NCI-H345 (cell line): Measurements from ENCODE around the gene GAB2.
"Not testable (repeated sequence)": the region's sequence is repeated elsewhere in the genome, so short reads cannot be mapped to it uniquely, and the experiment has no call there.

Source experiments
- DNase-seq: peaks from one replicate; lab custom pipeline; 2025; lab: John Stamatoyannopoulos, UW

GAB2 gene

GRCh38 chr11:78187366-78188285 is 230.0 kb downstream of the GAB2 start:
- DNase-seq, result no peak

GRCh38 chr11:78181185-78181584 is 236.4 kb downstream of the GAB2 start:
- DNase-seq, result no peak

- no peak for DNase-seq
Measured at GRCh38 chr11:78180751-78181150, 236.9 kb downstream of the GAB2 start.

- no peak for DNase-seq
Measured at GRCh38 chr11:78179459-78180071, 238.1 kb downstream of the GAB2 start.

- DNase-seq, result no peak
Measured at GRCh38 chr11:78177216-78177615, 240.4 kb downstream of the GAB2 start.

- DNase-seq, result no peak
Measured at GRCh38 chr11:78176605-78177141, 240.9 kb downstream of the GAB2 start.

GRCh38 chr11:78175862-78176261 is 241.8 kb downstream of the GAB2 start:
- not testable (repeated sequence) for DNase-seq

GRCh38 chr11:78171951-78172350 is 245.7 kb downstream of the GAB2 start:
- no peak for DNase-seq

GRCh38 chr11:78170874-78171549 is 246.6 kb downstream of the GAB2 start:
- DNase-seq, result no peak

GRCh38 chr11:78170413-78170812 is 247.2 kb downstream of the GAB2 start:
- DNase-seq, result no peak

GRCh38 chr11:78168539-78169477 is 248.8 kb downstream of the GAB2 start:
- no peak for DNase-seq

- DNase-seq, result no peak
Measured at GRCh38 chr11:78166855-78167469, 250.7 kb downstream of the GAB2 start.
